Esophagus muscularis mucosa (tissue), 4 donors: Measurements from ENCODE around the gene DNAAF5. TPM values are rescaled to one million over a fixed set of nuclear protein-coding genes. Genes with fewer than 3 reads are reported as not detected.

Source experiments
- DNase-seq: peaks from one replicate; pipeline ENCODE4 v3.0.0-alpha.2; 2017; ENCODE audit errors: extremely low spot score
- H3K27ac ChIP-seq, 4 donors: fragments of 200-600 bp; sonication (generic); replicated peaks in 1 of 4; 1 replicate in 3 of 4; 2 replicates in 1 of 4; pipeline ENCODE4 v1.5.1; 2016 to 2019; ENCODE audit warnings: mild to moderate bottlenecking in 1 of 4
- H3K27me3 ChIP-seq, 4 donors: fragments of 200-600 bp; sonication (generic); one replicate each; pipeline versions ENCODE4 v1.5.1 to v1.6.0; 2016 to 2019
- H3K36me3 ChIP-seq, 4 donors: fragments of 200-600 bp; sonication (generic); one replicate each; pipeline ENCODE4 v1.5.1; 2016 to 2019
- H3K4me1 ChIP-seq, 4 donors: fragments of 200-600 bp; sonication (generic); one replicate each; pipeline ENCODE4 v1.5.1; 2016 to 2019
- H3K4me3 ChIP-seq, 4 donors: fragments of 200-600 bp; sonication (generic); 1 replicate in 2 of 4; 2 replicates in 2 of 4; pipeline ENCODE4 v1.5.1; 2016 to 2019; ENCODE audit warnings: mild to moderate bottlenecking in 4 of 4, moderate library complexity in 1 of 4
- H3K9me3 ChIP-seq, 4 donors: fragments of 200-600 bp; sonication (generic); 1 replicate in 3 of 4; 2 replicates in 1 of 4; pipeline ENCODE4 v1.5.1; 2016 to 2019
- CTCF ChIP-seq, 3 experiments: fragments of 200-600 bp in 2 of 3; fragments of 450-650 bp in 1 of 3; sonication (generic) in 2 of 3; IDR thresholded peaks; one replicate each; pipeline ENCODE4 v1.5.1; 2017 to 2019; ENCODE audit warnings: antibody characterized with exemption in 3 of 3, mild to moderate bottlenecking in 2 of 3, moderate library complexity in 1 of 3
- EP300 ChIP-seq: sonication (generic); formaldehyde crosslinking; IDR thresholded peaks from one replicate; pipeline ENCODE4 v1.6.1; 2017; ENCODE audit warnings: antibody characterized with exemption
- POLR2A ChIP-seq: fragments of 450-650 bp; IDR thresholded peaks from one replicate; pipeline ENCODE4 v1.6.1; 2017; ENCODE audit warnings: antibody characterized with exemption, moderate library complexity, mild to moderate bottlenecking, low read depth
- POLR2AphosphoS5 ChIP-seq, 2 donors: sonication (generic); formaldehyde crosslinking; IDR thresholded peaks; one replicate each; pipeline ENCODE4 v1.6.1; 2017; ENCODE audit warnings: antibody characterized with exemption in 2 of 2
- WGBS: methylation state at CpG from one replicate; pipeline ENCODE4 v1.1.5; 2018; 5-methylcytosine and 5-hydroxymethylcytosine counted together
- intact Hi-C: fragments of 100-400 bp; cut with DNase I; formaldehyde crosslinking; loops from one replicate; pipeline ENCODE4 v1.15.1; 2023
- total RNA-seq, 4 donors: library from RNA; depleted of rRNA; stranded (reverse); fragments of >200 nt; gene quantifications; one replicate each; pipeline versions ENCODE4 v1.1.0 to v1.2.1, GENCODE V29; 2016

Gene DNAAF5
- total RNA-seq, 4 donors from 2014 or later, result 21.2 to 32.7 (median 29.4) TPM

GRCh38 chr7:772005-772294 is 45.5 kb downstream of the DNAAF5 start:
- intact Hi-C loops, result loop anchor here (5.0 to 10.0 kb wide), 2 partner anchors 107 to 255 kb away; partner anchors contain the start of gene PDGFA
- no peak for DNase-seq
- Histone ChIP-seq H3K27ac (peak overlapping the region; percentile 86 to 87 (median 86)), H3K27me3 (no peaks in the 10 kb centered on the region), H3K4me3 (peak overlapping the region in 2 of 4 donors; percentile 8 to 23), H3K36me3 (peaks cover 0 to 58% (median 42%) of the 10 kb centered on the region in 4 donors), H3K9me3 (no peaks in the 10 kb centered on the region), H3K4me1 (peaks cover 27 to 47% (median 40%) of the 10 kb centered on the region in 4 donors)
- TF ChIP-seq POLR2A (no peak), CTCF (IDR thresholded peaks at IDR 0.05) (no peak), POLR2AphosphoS5 (IDR thresholded peaks at IDR 0.05) (no peak), EP300 (no peak)
- 58% methylated on average over 11 of the region's 11 CpGs for WGBS

GRCh38 chr7:772392-772791 is 45.9 kb downstream of the DNAAF5 start:
- intact Hi-C loops, result loop anchor here (5.0 to 10.0 kb wide), 2 partner anchors 108 to 255 kb away; partner anchors contain the start of gene PDGFA
- H3K9me3 ChIP-seq, result no peaks in the 10 kb centered on the region
- peaks cover 0 to 59% (median 46%) of the 10 kb centered on the region in 4 donors for H3K36me3 ChIP-seq
- no peaks in the 10 kb centered on the region for H3K27me3 ChIP-seq
- H3K4me3 ChIP-seq, result no peak overlapping the region
- no peak for DNase-seq
- WGBS, result 89% methylated on average over 12 of the region's 13 CpGs
- TF ChIP-seq POLR2A, result no peak
- TF ChIP-seq CTCF (IDR thresholded peaks at IDR 0.05), result no peak
- no peak for TF ChIP-seq POLR2AphosphoS5 (IDR thresholded peaks at IDR 0.05)
- no peak for TF ChIP-seq EP300
- peaks cover 27 to 47% (median 40%) of the 10 kb centered on the region in 4 donors for H3K4me1 ChIP-seq
- peak overlapping the region; percentile 86 to 87 (median 86) for H3K27ac ChIP-seq

DNA sequence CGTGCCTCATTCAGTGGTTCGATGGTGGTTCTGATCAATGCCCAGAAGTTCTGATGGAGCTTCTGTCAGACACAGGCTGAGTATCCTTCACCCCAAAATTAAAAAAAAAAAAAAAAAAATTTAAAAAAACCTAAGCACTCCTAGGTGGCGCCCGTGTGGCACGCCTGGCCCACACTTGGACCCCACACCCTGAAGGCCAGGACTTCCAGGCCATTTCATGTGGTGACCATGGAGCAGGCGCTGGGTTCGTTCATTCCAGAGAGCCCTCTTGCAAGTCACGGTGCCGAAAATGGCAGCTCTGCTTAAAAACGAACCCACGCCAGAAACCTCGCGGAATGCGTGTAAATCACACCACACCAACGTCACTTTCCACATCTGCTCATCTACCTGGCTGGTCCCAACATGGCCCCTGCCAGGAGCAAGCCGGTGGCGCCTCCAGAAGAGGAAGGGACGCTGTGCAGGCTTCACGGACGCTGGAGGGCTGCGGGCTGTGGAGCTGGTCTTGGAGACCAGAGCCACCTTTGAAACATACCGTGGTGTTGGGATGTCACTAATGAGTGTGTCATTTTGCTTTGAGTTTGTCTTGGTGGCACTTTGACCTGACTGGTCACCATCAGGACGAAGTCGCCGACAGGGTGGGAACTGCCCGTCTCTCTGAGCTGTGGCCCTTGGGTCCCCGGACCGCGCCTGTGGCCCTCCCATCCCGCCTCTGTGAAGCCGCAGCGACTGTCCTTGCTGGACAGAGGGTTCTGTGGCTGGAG is 46.5 kb downstream of the DNAAF5 start:
- Histone ChIP-seq H3K27ac (no peak overlapping the region), H3K36me3 (peaks cover 0 to 57% (median 49%) of the 10 kb centered on the region in 4 donors), H3K27me3 (no peaks in the 10 kb centered on the region), H3K9me3 (no peaks in the 10 kb centered on the region), H3K4me3 (no peak overlapping the region), H3K4me1 (peaks cover 27 to 47% (median 40%) of the 10 kb centered on the region in 4 donors)
- intact Hi-C loops, result loop anchor here (5.0 to 10.0 kb wide), 2 partner anchors 108 to 256 kb away; partner anchors contain the start of gene PDGFA
- TF ChIP-seq POLR2A, result no peak
- TF ChIP-seq CTCF (IDR thresholded peaks at IDR 0.05), result no peak
- no peak for TF ChIP-seq EP300
- TF ChIP-seq POLR2AphosphoS5 (IDR thresholded peaks at IDR 0.05), result no peak
- WGBS, result 95% methylated on average over 27 of the region's 32 CpGs
- no peak for DNase-seq

GRCh38 chr7:773622-773915 is 47.1 kb downstream of the DNAAF5 start:
- no peak overlapping the region for H3K27ac ChIP-seq

More at GRCh38 chr7:773622-773915, 47.1 kb downstream of the DNAAF5 start:
- TF ChIP-seq CTCF (IDR thresholded peaks at IDR 0.05) (no peak), POLR2A (no peak), POLR2AphosphoS5 (IDR thresholded peaks at IDR 0.05) (no peak), EP300 (no peak)
- H3K4me3 ChIP-seq, result no peak overlapping the region
- H3K27me3 ChIP-seq, result no peaks in the 10 kb centered on the region
- peaks cover 27 to 46% (median 40%) of the 10 kb centered on the region in 4 donors for H3K4me1 ChIP-seq
- no peaks in the 10 kb centered on the region for H3K9me3 ChIP-seq
- H3K36me3 ChIP-seq, result peaks cover 0 to 62% (median 53%) of the 10 kb centered on the region in 4 donors
- intact Hi-C loops, result loop anchor here (5.0 to 10.0 kb wide), 2 partner anchors 109 to 256 kb away; partner anchors contain the start of gene PDGFA
- DNase-seq, result no peak
- 96% methylated on average over 7 of the region's 12 CpGs for WGBS
